ENCODE results near the gene S100B. TPM values are rescaled to one million over a fixed set of nuclear protein-coding genes. Genes with fewer than 3 reads are reported as not detected.

The S100B gene
- total and polyA plus RNA-seq, 2 of the 8 experiments (the other 6 are each of a cell fraction or from before 2014, with no cell fraction given): 0.36 to 0.69 TPM

- Histone ChIP-seq H3K27ac (ENCODE audit: low read depth, low read length) (no peak overlapping the region), H3K23me2 (ENCODE audit: low read depth, low read length) (no peaks in the 10 kb centered on the region; the same call in 1 of the 2 replicates), H2BK120ac (replicated peaks; ENCODE audit: low read depth, low read length) (no peak overlapping the region), H4K91ac (replicated peaks; ENCODE audit: insufficient read length, low read length) (no peak overlapping the region), H3K79me1 (ENCODE audit: low read depth, low read length) (no peaks in the 10 kb centered on the region), H2AFZ (ENCODE audit: low read length) (no peak overlapping the region), H3K79me2 (ENCODE audit: control insufficient read depth in 1 of 2, insufficient read depth in 2 of 2, low read length in 2 of 2) (no peaks in the 10 kb centered on the region), H3K4me1 (replicated peaks in 1 of 4; ENCODE audit: control insufficient read depth in 3 of 4, insufficient read depth in 4 of 4, low read length in 3 of 4) (no peaks in the 10 kb centered on the region), H3K18ac (ENCODE audit: extremely low read depth, low read length) (no peak overlapping the region), H2BK5ac (ENCODE audit: low read depth, low read length) (no peak overlapping the region), H3K4ac (replicated peaks; ENCODE audit: insufficient read length, low read depth, low read length) (no peak overlapping the region), H4K5ac (ENCODE audit: insufficient read length, low read depth, low read length) (no peak overlapping the region), H3K4me3 (ENCODE audit: extremely low read depth in 1 of 4, insufficient read depth in 2 of 4, low read depth in 3 of 4, low read length in 4 of 4) (no peak overlapping the region), H3K36me3 (ENCODE audit: control insufficient read depth in 2 of 4, insufficient read depth in 4 of 4, low read length in 3 of 4) (peaks cover 0 to 19% (median 8%) of the 10 kb centered on the region in 4 experiments; a peak in 6 of 8 replicates), H4K20me1 (replicated peaks in 1 of 2; ENCODE audit: control insufficient read depth in 1 of 2, insufficient read depth in 2 of 2, low read length in 2 of 2) (peaks cover 0 to 4% of the 10 kb centered on the region in 2 experiments), H2BK15ac (ENCODE audit: low read length) (no peak overlapping the region), H2AK5ac (ENCODE audit: low read depth, low read length) (no peak overlapping the region), H3K56ac (replicated peaks; ENCODE audit: insufficient read length, low read depth, low read length) (no peak overlapping the region), H2BK20ac (ENCODE audit: low read length) (no peak overlapping the region), H3K14ac (ENCODE audit: insufficient read length) (no peak overlapping the region), H4K8ac (ENCODE audit: extremely low read depth, insufficient read depth, low read length) (peak overlapping the region; percentile 41; the same call in 1 of the 2 replicates), H3K4me2 (ENCODE audit: insufficient read depth in 1 of 2, low read depth in 2 of 2, low read length in 2 of 2) (no peak overlapping the region), H3K27me3 (replicated peaks in 1 of 4; ENCODE audit: control insufficient read depth in 3 of 4, extremely low read depth in 1 of 4, insufficient read depth in 3 of 4, low read length in 3 of 4) (no peaks in the 10 kb centered on the region), H3K23ac (ENCODE audit: insufficient read length) (no peak overlapping the region), H3K9me3 (ENCODE audit: insufficient read depth in 2 of 2, low read depth in 1 of 2, low read length in 1 of 2) (no peaks in the 10 kb centered on the region), H3K9ac (replicated peaks in 1 of 4; ENCODE audit: extremely low read depth in 1 of 4, low read depth in 3 of 4, low read length in 3 of 4) (no peak overlapping the region), H2BK12ac (ENCODE audit: low read depth, low read length) (no peak overlapping the region)
- 98% methylated on average over 5 of the region's 5 CpGs; no CpG with 5 or more reads in 1 of the 2 experiments for WGBS, 2 experiments (ENCODE audit: extremely low coverage in 1 of 2, insufficient coverage in 1 of 2, insufficient read length in 1 of 2, insufficient replicate concordance in 2 of 2, low coverage in 1 of 2, low lambda C conversion rate in 2 of 2, missing lambda C conversion rate in 1 of 2)
- POLR2A ChIA-PET (ENCODE audit: partially characterized antibody): no interaction called here
- FAIRE-seq (no peak), DNase-seq (ENCODE audit: low read depth in 1 of 2, low spot score in 2 of 2) (no peak)
- no peak for TF ChIP-seq KDM1A (IDR thresholded peaks at IDR 0.05; ENCODE audit: borderline replicate concordance, low read length)
- no peak for TF ChIP-seq JUND (IDR thresholded peaks at IDR 0.05; ENCODE audit: low read length)
- no peak for TF ChIP-seq TCF12 (IDR thresholded peaks at IDR 0.05; ENCODE audit: low read depth, low read length)
- TF ChIP-seq POLR2AphosphoS5 (IDR thresholded peaks at IDR 0.05; ENCODE audit: low read depth, low read length): no peak
- CTCF ChIA-PET (ENCODE audit: partially characterized antibody): interaction anchor here (0.6 to 2.7 kb wide), 4 partner anchors 10 to 83 kb away, joined by 3 to 9 read pairs (median 6); partner anchors contain the start of gene PRMT2
Measured at GRCh38 chr21:46552865-46553379, 52.0 kb downstream of the S100B start.

Measured in H1 (cell line).